ENCODE measurements around the gene MCC.

MCC gene

DNA sequence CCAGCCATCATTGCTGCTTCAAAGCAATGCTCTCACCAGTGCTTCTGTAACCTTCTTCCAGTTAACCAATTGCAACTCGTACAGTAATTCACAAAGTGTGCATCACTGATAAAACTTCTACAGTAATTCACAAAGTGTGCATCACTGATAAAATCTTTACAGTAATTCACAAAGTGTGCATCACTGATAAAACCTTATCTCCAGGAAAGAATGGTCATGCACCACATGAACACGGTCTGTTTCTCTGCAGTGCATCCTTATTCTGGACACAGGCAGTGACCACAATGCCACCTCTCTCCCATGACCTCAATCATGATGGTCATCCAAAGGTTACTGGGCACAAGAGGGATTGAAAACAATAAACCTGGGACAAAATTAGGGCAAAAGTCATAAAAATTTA, 207.1 kb downstream of the MCC start:
- no peak for TF ChIP-seq CTCF (conservative IDR thresholded peaks at IDR 0.05)
- H3K27ac ChIP-seq: no peak overlapping the region

GRCh38 chr5:113280541-113280940, 207.7 kb downstream of the MCC start:
- H3K27ac ChIP-seq: no peak overlapping the region
- no peak for TF ChIP-seq CTCF (conservative IDR thresholded peaks at IDR 0.05)

- no peak for TF ChIP-seq CTCF (conservative IDR thresholded peaks at IDR 0.05)
- no peak overlapping the region for H3K27ac ChIP-seq
Observed at GRCh38 chr5:113278976-113279375, 209.3 kb downstream of the MCC start.

- no peak overlapping the region for H3K27ac ChIP-seq
- no peak for TF ChIP-seq CTCF (conservative IDR thresholded peaks at IDR 0.05)
Observed at GRCh38 chr5:113276493-113276892, 211.8 kb downstream of the MCC start.

GRCh38 chr5:113276001-113276400, 212.3 kb downstream of the MCC start:
- no peak overlapping the region for H3K27ac ChIP-seq
- no peak for TF ChIP-seq CTCF (conservative IDR thresholded peaks at IDR 0.05)

DNA sequence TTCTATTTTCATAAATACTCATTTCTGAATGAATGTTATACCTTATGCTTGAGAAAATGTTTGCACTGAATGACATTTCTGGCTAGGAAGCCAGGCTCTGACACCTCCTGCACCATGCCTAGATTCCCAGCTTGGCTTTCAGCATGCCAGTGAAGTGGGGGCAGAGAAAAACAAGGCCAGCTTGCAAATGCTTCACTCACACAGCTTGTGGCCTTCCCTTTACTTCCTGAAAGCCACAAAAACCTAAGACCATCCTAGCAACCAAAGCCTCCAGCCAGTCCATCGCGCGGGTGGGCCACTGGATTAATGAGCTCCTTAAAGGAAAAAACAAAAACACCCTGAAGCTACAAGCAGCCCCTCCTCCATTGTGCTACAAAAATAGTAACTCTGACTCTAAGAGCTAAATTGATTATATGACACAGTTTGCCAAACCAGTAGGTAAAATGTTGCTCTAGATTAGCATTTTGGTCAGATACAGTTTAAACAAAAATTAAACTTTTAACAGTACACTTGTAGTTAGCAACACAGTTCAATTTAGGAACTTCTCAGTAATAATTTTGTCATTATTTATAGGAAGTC, 213.3 kb downstream of the MCC start:
- no peak overlapping the region for H3K27ac ChIP-seq
- no peak for TF ChIP-seq CTCF (conservative IDR thresholded peaks at IDR 0.05)

DNA sequence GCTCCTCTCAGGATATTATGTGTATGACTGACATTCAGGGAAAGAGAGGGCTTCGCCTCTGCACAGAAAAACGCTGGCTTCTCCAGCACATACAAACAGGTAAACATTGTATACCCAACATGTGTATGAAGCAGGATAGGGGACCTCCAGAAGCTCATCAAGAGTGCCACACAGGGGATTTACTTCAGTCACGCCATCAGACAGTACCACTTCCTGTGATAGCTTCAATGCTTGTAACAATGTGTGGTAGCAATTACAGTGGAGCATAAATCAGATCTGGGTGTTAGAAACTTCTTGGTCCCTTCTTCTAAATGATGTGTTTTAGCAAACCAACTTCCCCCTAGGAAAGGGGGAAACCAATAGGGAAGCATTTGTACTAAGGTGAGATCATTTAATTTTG, 214.3 kb downstream of the MCC start:
- TF ChIP-seq CTCF (conservative IDR thresholded peaks at IDR 0.05): no peak

More for the DNA sequence above, 214.3 kb downstream of the MCC start:
- H3K27ac ChIP-seq: no peak overlapping the region
